ENCODE data around the gene PTGER1.

DNA sequence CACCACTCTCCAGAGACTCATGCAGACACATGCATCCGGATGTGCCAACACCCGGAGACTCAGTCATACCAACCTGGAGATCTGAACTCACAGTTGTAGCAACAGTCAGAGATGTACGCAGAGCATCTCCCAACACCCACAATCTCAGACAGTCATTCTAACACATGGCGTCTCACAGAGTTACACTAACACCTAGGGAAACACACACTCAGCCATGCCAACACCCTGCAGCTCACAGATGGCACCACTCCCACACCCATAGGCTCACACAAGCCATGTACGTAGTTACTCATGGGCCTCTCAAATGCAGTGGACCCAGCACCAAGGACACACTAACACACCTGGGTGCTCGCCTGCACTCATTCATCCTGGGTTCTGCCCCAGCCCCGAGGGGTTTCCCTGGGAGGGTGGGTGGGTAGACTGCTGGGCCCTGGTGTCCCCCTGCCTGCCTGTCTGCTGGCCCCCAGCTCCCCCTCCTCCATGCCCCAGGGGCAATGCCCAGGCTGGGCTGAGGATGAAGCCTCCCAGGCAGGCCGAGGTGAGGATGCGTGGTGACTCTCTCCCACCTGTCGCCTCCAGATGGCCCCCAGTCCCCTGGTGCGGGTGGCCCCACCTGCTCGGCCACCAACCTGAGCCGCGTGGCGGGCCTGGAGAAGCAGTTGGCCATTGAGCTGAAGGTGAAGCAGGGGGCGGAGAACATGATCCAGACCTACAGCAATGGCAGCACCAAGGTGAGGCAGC, 32.1 kb downstream of the PTGER1 start:
- TF ChIP-seq MAFK (IDR thresholded peaks at IDR 0.05; ENCODE audit: low read depth, low read length) (no peak), FOS (IDR thresholded peaks at IDR 0.05; ENCODE audit: low read depth, low read length) (no peak), POLR2A (IDR thresholded peaks at IDR 0.05; ENCODE audit: low read depth, low read length) (no peak), SMC3 (IDR thresholded peaks at IDR 0.05; ENCODE audit: low read depth, low read length) (no peak), BHLHE40 (IDR thresholded peaks at IDR 0.05; ENCODE audit: low read depth, low read length) (no peak), CEBPB (IDR thresholded peaks at IDR 0.05; ENCODE audit: low read depth, low read length) (no peak), CHD1 (IDR thresholded peaks at IDR 0.05; ENCODE audit: low read depth, low read length) (no peak), NFE2L2 (IDR thresholded peaks at IDR 0.05; ENCODE audit: low read depth, low read length) (no peak), MAZ (IDR thresholded peaks at IDR 0.05; ENCODE audit: borderline replicate concordance, low read depth, low read length) (no peak), RAD21 (IDR thresholded peaks at IDR 0.05; ENCODE audit: low read length) (no peak)
- TF ChIP-seq, protein P1, sequence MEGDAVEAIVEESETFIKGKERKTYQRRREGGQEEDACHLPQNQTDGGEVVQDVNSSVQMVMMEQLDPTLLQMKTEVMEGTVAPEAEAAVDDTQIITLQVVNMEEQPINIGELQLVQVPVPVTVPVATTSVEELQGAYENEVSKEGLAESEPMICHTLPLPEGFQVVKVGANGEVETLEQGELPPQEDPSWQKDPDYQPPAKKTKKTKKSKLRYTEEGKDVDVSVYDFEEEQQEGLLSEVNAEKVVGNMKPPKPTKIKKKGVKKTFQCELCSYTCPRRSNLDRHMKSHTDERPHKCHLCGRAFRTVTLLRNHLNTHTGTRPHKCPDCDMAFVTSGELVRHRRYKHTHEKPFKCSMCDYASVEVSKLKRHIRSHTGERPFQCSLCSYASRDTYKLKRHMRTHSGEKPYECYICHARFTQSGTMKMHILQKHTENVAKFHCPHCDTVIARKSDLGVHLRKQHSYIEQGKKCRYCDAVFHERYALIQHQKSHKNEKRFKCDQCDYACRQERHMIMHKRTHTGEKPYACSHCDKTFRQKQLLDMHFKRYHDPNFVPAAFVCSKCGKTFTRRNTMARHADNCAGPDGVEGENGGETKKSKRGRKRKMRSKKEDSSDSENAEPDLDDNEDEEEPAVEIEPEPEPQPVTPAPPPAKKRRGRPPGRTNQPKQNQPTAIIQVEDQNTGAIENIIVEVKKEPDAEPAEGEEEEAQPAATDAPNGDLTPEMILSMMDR (conservative IDR thresholded peaks at IDR 0.05; ENCODE audit: low read depth, low read length) = no peak
- TF ChIP-seq, protein P2, sequence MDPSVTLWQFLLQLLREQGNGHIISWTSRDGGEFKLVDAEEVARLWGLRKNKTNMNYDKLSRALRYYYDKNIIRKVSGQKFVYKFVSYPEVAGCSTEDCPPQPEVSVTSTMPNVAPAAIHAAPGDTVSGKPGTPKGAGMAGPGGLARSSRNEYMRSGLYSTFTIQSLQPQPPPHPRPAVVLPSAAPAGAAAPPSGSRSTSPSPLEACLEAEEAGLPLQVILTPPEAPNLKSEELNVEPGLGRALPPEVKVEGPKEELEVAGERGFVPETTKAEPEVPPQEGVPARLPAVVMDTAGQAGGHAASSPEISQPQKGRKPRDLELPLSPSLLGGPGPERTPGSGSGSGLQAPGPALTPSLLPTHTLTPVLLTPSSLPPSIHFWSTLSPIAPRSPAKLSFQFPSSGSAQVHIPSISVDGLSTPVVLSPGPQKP (IDR thresholded peaks at IDR 0.05; ENCODE audit: borderline replicate concordance, low read depth, low read length) = no peak
